ENCODE data around the gene MORC3.

GRCh38 chr21:36400719-36401118 lies 80.7 kb downstream of the MORC3 start:
- no peak for TF ChIP-seq CTCF (IDR thresholded peaks at IDR 0.05; ENCODE audit: low read depth, low read length, poor library complexity, severe bottlenecking)
- no peak for TF ChIP-seq EZH2phosphoT487 (IDR thresholded peaks at IDR 0.05; ENCODE audit: borderline replicate concordance, low read length)
